GM12892 (cell line): ENCODE results near the gene SLFN14.

ENCODE experiments used
- POLR2A ChIP-seq: IDR thresholded peaks from 2 replicates; pipeline ENCODE4 v1.6.1; 2011; ENCODE audit warnings: low read depth, low read length, control low read depth
- POLR2AphosphoS5 ChIP-seq: IDR thresholded peaks from 2 replicates; pipeline ENCODE4 v1.6.1; 2011; ENCODE audit warnings: low read depth, low read length, control low read depth

GRCh38 chr17:35534576-35535093, 26.0 kb downstream of the SLFN14 start:
- TF ChIP-seq POLR2AphosphoS5 = no peak
- TF ChIP-seq POLR2A = no peak
